ENCODE measurements around the gene KATNB1.

The KATNB1 gene

GRCh38 chr16:57805176-57805575 is 69.6 kb downstream of the KATNB1 start:
- no peak for DNase-seq (ENCODE audit: low read depth in 2 of 3, low spot score in 1 of 3)
